Measurements from ENCODE around the gene OTULIN. TPM values are rescaled to one million over a fixed set of nuclear protein-coding genes. Genes with fewer than 3 reads are reported as not detected.

OTULIN gene
- total and polyA plus RNA-seq, 2 of the 13 experiments (the other 11 are each of a cell fraction or from before 2014, with no cell fraction given), result 7.0 to 34.8 TPM

- Histone ChIP-seq H3K4me1 (ENCODE audit: insufficient read depth, low read length) (peaks cover 6% of the 10 kb centered on the region; the same call in 1 of the 2 replicates), H2AFZ (ENCODE audit: low read length) (no peak overlapping the region), H3K9ac (ENCODE audit: insufficient read depth, low read depth, low read length) (no peak overlapping the region), H3K27me3 (ENCODE audit: control insufficient read depth in 1 of 2, insufficient read depth in 2 of 2, low read length in 2 of 2) (no peaks in the 10 kb centered on the region), H3K4me2 (ENCODE audit: low read depth, low read length) (no peak overlapping the region), H3K9me3 (ENCODE audit: low read length) (no peaks in the 10 kb centered on the region), H3K36me3 (replicated peaks in 1 of 2; ENCODE audit: control insufficient read depth in 1 of 2, insufficient read depth in 2 of 2, low read length in 2 of 2) (peaks cover 13 to 63% of the 10 kb centered on the region in 2 experiments), H3K79me2 (ENCODE audit: insufficient read depth, low read length) (no peaks in the 10 kb centered on the region), H4K20me1 (ENCODE audit: insufficient read depth, low read length) (0 out of 2 replicates have a peak, but pooled peaks cover 2% of the 10 kb centered on the region), H3K4me3 (replicated peaks in 1 of 3; ENCODE audit: insufficient read depth in 1 of 3, low read depth in 2 of 3, low read length in 3 of 3) (no peak overlapping the region), H3K27ac (ENCODE audit: extremely low read length, insufficient read depth, low read length) (no peak overlapping the region)
- FAIRE-seq (no peak), ATAC-seq (no peak), DNase-seq (ENCODE audit: low spot score) (no peak)
- BruUV-seq (replicated peaks), result no TSS peak
- in situ Hi-C loops (cut with HindIII; ENCODE audit: extremely low pct_ligation_motif_present, low pct_unique_long_range_greater_than_20kb), result no loop called here
- TF ChIP-seq ATRX (CRISPR knock-in tag; IDR thresholded peaks at IDR 0.05; ENCODE audit: borderline replicate concordance) (no peak), PCBP1 (IDR thresholded peaks at IDR 0.05; ENCODE audit: borderline replicate concordance, low read depth, low read length) (no peak), MTF2 (CRISPR knock-in tag; IDR thresholded peaks at IDR 0.05; ENCODE audit: borderline replicate concordance) (no peak), NFIB (CRISPR knock-in tag; IDR thresholded peaks at IDR 0.05; ENCODE audit: borderline replicate concordance) (no peak), NCOR1 (IDR thresholded peaks at IDR 0.05; ENCODE audit: borderline replicate concordance, low read length) (no peak), ZKSCAN1 (IDR thresholded peaks at IDR 0.05; ENCODE audit: low read length) (no peak), JUND (CRISPR knock-in tag; IDR thresholded peaks at IDR 0.05) (no peak), CEBPG (CRISPR knock-in tag; IDR thresholded peaks at IDR 0.05) (no peak), ZNF331 (CRISPR knock-in tag; IDR thresholded peaks at IDR 0.05) (no peak), MTA3 (CRISPR knock-in tag; IDR thresholded peaks at IDR 0.05) (no peak), BATF2 (CRISPR knock-in tag; IDR thresholded peaks at IDR 0.05) (no peak), GMEB2 (CRISPR knock-in tag; IDR thresholded peaks at IDR 0.05; ENCODE audit: low read depth) (no peak)
- ChIA-PET CTCF (ENCODE audit: low intra/inter-chr PET ratio, low total read pairs) (no interaction called here), POLR2A (no interaction called here)
- WGBS (ENCODE audit: low lambda C conversion rate), result 96% methylated on average over 6 of the region's 6 CpGs
- intact Hi-C loops (cut with micrococcal nuclease; ENCODE audit: unreplicated experiment), result no loop called here
Observed at GRCh38 chr5:14706615-14707021, 42.1 kb downstream of the OTULIN start.

All from HepG2 (cell line).